GM12878 (cell line): ENCODE data around the gene YKT6. TPM values are rescaled to one million over a fixed set of nuclear protein-coding genes. Genes with fewer than 3 reads are reported as not detected.

Experiments
- ATAC-seq: fragments of 200-7000 bp; cut with Tn5 transposase; 3 replicates; pipeline ENCODE4 v1.9.1; 2020; ENCODE audit warnings: mild to moderate bottlenecking, moderate library complexity
- BruUV-seq: library from RNA; stranded (reverse); fragments of 400-500 nt; replicated peaks from 2 replicates; lab custom pipeline; 2021; lab: Mats Ljungman, UMichigan
- CTCF ChIA-PET: fragments of 300-600 bp; sonication (Branson Sonifier 250); formaldehyde crosslinking; extraction: SDS; loops from one replicate; lab custom pipeline; 2021; ENCODE audit warnings: inconsistent platforms; lab: Yijun Ruan, JAX
- POLR2A ChIA-PET: fragments of 350-600 bp; formaldehyde crosslinking; extraction: SDS; loops from one replicate; lab custom pipeline; 2021; ENCODE audit warnings: inconsistent platforms; lab: Charles Lee
- RAD21 ChIA-PET: fragments of 300-600 bp; sonication (Branson Sonifier 250); formaldehyde crosslinking; loops from one replicate; lab custom pipeline; 2023; ENCODE audit warnings: antibody characterized with exemption; ENCODE audit not compliant: unreplicated experiment; lab: Charles Lee
- SMC1A ChIA-PET: fragments of 300-600 bp; sonication (Branson Sonifier 250); formaldehyde crosslinking; loops from one replicate; lab custom pipeline; 2023; ENCODE audit not compliant: unreplicated experiment, uncharacterized antibody; lab: Charles Lee
- DNase-seq: peaks from one replicate; pipeline ENCODE4 v3.0.0-alpha.2; 2011; ENCODE audit warnings: low read depth, low spot score
- FAIRE-seq: peaks from 3 replicates; lab custom pipeline; 2011; peaks lifted over from hg19 to GRCh38; lab: Jason Lieb, UNC
- H2AFZ ChIP-seq: 2 replicates; pipeline ENCODE4 v1.6.0; 2011; ENCODE audit warnings: low read depth, low read length, control low read depth; ENCODE audit not compliant: control insufficient read depth
- H3K27ac ChIP-seq: 2 replicates; pipeline ENCODE4 v1.5.1; 2011; ENCODE audit warnings: control low read depth; ENCODE audit not compliant: control insufficient read depth, insufficient read depth
- H3K27me3 ChIP-seq, 2 experiments: replicated peaks in 1 of 2; 2 replicates each; pipeline versions ENCODE4 v1.6.0 to v1.6.1; 2011; ENCODE audit warnings: low read length in 1 of 2; ENCODE audit not compliant: control insufficient read depth in 2 of 2, insufficient read depth in 2 of 2
- H3K36me3 ChIP-seq, 2 experiments: 2 replicates each; pipeline ENCODE4 v1.5.1; 2011; ENCODE audit warnings: low read length in 1 of 2; ENCODE audit not compliant: control insufficient read depth in 2 of 2, insufficient read depth in 2 of 2
- H3K4me1 ChIP-seq: 2 replicates; pipeline ENCODE4 v1.6.1; 2011; ENCODE audit warnings: mild to moderate bottlenecking, low read length, moderate library complexity, mixed read lengths; ENCODE audit not compliant: control insufficient read depth, insufficient read depth
- H3K4me2 ChIP-seq: 2 replicates; pipeline ENCODE4 v1.6.0; 2011; ENCODE audit warnings: control low read depth; ENCODE audit not compliant: control insufficient read depth, insufficient read depth
- H3K4me3 ChIP-seq: fragments of 200-600 bp; sonication (generic); 2 replicates; pipeline ENCODE4 v1.5.1; 2016
- H3K79me2 ChIP-seq: 2 replicates; pipeline ENCODE4 v1.6.0; 2011; ENCODE audit warnings: low read length; ENCODE audit not compliant: control insufficient read depth, insufficient read depth
- H3K9ac ChIP-seq: 2 replicates; pipeline ENCODE4 v1.8.0; 2011; ENCODE audit warnings: low read length, control low read depth, mixed read lengths; ENCODE audit not compliant: control insufficient read depth, insufficient read depth
- H3K9me3 ChIP-seq: replicated peaks from 3 replicates; pipeline ENCODE4 v1.5.1; 2011; ENCODE audit warnings: mild to moderate bottlenecking, low read length; ENCODE audit not compliant: control insufficient read depth, insufficient read depth
- H4K20me1 ChIP-seq: 2 replicates; pipeline ENCODE4 v1.6.0; 2011; ENCODE audit not compliant: control insufficient read depth, insufficient read depth
- CHD2 ChIP-seq: IDR thresholded peaks from 2 replicates; pipeline ENCODE4 v1.6.1; 2011; ENCODE audit warnings: low read depth, low read length, improper control_type of control experiment, borderline replicate concordance
- CREM ChIP-seq: IDR thresholded peaks from 2 replicates; pipeline ENCODE4 v1.6.1; 2014; ENCODE audit warnings: antibody characterized with exemption, low read depth
- GABPA ChIP-seq: IDR thresholded peaks from 2 replicates; pipeline ENCODE4 v1.6.1; 2014; ENCODE audit warnings: antibody characterized with exemption, low read depth, mild to moderate bottlenecking, inconsistent platforms
- SP1 ChIP-seq: IDR thresholded peaks from one replicate; pipeline ENCODE4 v1.6.1; 2011; ENCODE audit warnings: low read depth, low read length
- SUPT20H ChIP-seq: IDR thresholded peaks from 2 replicates; pipeline ENCODE4 v1.6.1; 2011; ENCODE audit warnings: low read depth, mild to moderate bottlenecking, low read length, moderate library complexity, borderline replicate concordance; ENCODE audit not compliant: control insufficient read depth
- whole genome bisulfite sequencing: methylation state at CpG from one replicate; pipeline ENCODE4 v1.1.6; 2016; ENCODE audit warnings: low lambda C conversion rate; ENCODE audit not compliant: insufficient replicate concordance, insufficient coverage; ENCODE audit errors: missing lambda C conversion rate; 5-methylcytosine and 5-hydroxymethylcytosine counted together
- in situ Hi-C: fragments of 300-500 bp; cut with MboI; formaldehyde crosslinking; loops from 9 replicates; pipeline ENCODE4 v1.14.3; 2018; ENCODE audit warnings: mixed read lengths
- intact Hi-C: fragments of 100-400 bp; cut with micrococcal nuclease; formaldehyde crosslinking; loops from one replicate; pipeline ENCODE4 v1.14.2; 2022; ENCODE audit not compliant: unreplicated experiment
- polyA plus RNA-seq, 11 experiments: library from polyadenylated mRNA; depleted of rRNA in 4 of 11; unstranded in 6 of 11; stranded (reverse) in 5 of 11; fragments of >200 nt; fragmentation: Nextera tagmentation in 4 of 11; fragmentation: Illumina TruSeq in 1 of 11; extraction: Ambion mirVana in 4 of 11; extraction: Trizol in 1 of 11; gene quantifications; 1 replicate in 1 of 11; 2 replicates in 10 of 11; pipeline versions ENCODE4 v1.2.1 to v1.2.3, GENCODE V29; 2011 to 2016; ENCODE audit warnings: inconsistent platforms in 2 of 11, missing spikeins in 2 of 11, low read depth in 1 of 11
- total RNA-seq, 4 experiments: library from RNA; depleted of rRNA in 3 of 4; stranded (reverse); fragments of >200 nt in 3 of 4; fragmentation: Illumina TruSeq in 1 of 4; extraction: Trizol in 1 of 4; gene quantifications; 2 replicates each; pipeline versions ENCODE4 v1.2.1 to v1.2.3, GENCODE V29; 2013 to 2021
- TF ChIP-seq, protein P1 (sequence below): fragments of 450-650 bp; IDR thresholded peaks from 2 replicates; pipeline ENCODE4 v1.6.1; 2017; ENCODE audit warnings: mild to moderate bottlenecking
- TF ChIP-seq, protein P2 (sequence below): fragments of 450-650 bp; formaldehyde crosslinking; IDR thresholded peaks from 2 replicates; pipeline ENCODE4 v1.4.0; 2022; ENCODE audit warnings: mild to moderate bottlenecking, moderate library complexity

The YKT6 gene
- total and polyA plus RNA-seq, 10 of the 15 experiments (the other 5 are each of a cell fraction or from before 2014, with no cell fraction given), result 1.7 to 95.2 (median 70.5) TPM

DNA sequence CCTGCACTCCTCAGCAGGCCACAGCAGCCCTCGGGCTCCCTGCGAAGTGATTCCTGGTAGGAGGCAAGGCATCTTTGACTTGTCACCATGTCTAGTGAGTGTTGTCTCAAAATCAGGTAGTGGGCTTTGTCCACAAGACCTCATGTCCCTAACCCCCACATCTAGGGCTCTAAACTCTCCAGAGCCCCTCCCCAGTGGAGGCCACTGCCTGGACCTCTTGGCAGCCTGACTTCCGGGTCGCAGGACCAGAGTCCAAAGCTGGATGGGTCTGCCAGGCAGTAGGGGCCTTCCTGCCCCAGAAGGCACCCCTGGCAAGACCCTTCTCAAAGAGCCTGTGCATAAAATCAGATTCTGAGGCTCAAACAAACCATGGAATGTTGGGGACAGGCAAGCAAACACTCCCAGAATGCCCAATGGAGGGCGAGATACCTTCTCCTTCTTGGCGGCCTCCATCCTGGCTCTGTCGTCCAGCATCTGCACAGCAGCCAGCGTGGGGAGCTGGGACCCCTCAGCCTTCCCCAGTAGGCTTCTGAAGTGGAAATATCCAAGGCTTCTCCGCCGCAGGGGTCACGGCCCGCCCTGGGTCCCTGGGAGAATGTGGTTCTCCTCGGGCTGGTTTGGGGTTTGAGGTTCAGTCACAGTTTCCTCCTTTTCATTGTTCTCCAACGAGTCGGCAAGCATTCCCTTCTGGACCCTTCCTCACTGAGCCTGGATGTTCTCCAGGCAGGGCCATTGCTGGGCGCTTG, 12.1 kb upstream of the YKT6 start:
- ATAC-seq, result no peak
- in situ Hi-C loops (no loop called here), intact Hi-C loops (no loop called here)
- TF ChIP-seq, protein P1, sequence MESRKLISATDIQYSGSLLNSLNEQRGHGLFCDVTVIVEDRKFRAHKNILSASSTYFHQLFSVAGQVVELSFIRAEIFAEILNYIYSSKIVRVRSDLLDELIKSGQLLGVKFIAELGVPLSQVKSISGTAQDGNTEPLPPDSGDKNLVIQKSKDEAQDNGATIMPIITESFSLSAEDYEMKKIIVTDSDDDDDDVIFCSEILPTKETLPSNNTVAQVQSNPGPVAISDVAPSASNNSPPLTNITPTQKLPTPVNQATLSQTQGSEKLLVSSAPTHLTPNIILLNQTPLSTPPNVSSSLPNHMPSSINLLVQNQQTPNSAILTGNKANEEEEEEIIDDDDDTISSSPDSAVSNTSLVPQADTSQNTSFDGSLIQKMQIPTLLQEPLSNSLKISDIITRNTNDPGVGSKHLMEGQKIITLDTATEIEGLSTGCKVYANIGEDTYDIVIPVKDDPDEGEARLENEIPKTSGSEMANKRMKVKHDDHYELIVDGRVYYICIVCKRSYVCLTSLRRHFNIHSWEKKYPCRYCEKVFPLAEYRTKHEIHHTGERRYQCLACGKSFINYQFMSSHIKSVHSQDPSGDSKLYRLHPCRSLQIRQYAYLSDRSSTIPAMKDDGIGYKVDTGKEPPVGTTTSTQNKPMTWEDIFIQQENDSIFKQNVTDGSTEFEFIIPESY, result no peak
- TF ChIP-seq SUPT20H, result no peak
- TF ChIP-seq, protein P2, sequence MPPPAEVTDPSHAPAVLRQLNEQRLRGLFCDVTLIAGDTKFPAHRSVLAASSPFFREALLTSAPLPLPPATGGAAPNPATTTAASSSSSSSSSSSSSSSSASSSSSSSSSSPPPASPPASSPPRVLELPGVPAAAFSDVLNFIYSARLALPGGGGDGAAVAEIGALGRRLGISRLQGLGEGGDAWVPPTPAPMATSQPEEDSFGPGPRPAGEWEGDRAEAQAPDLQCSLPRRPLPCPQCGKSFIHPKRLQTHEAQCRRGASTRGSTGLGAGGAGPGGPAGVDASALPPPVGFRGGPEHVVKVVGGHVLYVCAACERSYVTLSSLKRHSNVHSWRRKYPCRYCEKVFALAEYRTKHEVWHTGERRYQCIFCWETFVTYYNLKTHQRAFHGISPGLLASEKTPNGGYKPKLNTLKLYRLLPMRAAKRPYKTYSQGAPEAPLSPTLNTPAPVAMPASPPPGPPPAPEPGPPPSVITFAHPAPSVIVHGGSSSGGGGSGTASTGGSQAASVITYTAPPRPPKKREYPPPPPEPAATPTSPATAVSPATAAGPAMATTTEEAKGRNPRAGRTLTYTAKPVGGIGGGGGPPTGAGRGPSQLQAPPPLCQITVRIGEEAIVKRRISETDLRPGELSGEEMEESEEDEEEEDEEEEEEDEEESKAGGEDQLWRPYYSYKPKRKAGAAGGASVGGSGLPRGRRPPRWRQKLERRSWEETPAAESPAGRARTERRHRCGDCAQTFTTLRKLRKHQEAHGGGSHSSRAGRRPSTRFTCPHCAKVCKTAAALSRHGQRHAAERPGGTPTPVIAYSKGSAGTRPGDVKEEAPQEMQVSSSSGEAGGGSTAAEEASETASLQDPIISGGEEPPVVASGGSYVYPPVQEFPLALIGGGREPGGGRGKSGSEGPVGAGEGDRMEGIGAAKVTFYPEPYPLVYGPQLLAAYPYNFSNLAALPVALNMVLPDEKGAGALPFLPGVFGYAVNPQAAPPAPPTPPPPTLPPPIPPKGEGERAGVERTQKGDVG (CRISPR knock-in tag), result no peak
- TF ChIP-seq CREM, result no peak
- no peak for TF ChIP-seq SP1
- TF ChIP-seq CHD2, result no peak
- TF ChIP-seq GABPA, result no peak
- Histone ChIP-seq H3K4me3 (no peak overlapping the region), H2AFZ (no peak overlapping the region), H3K4me2 (no peak overlapping the region), H3K79me2 (no peaks in the 10 kb centered on the region), H3K4me1 (no peaks in the 10 kb centered on the region), H3K36me3 (no peaks in the 10 kb centered on the region), H4K20me1 (no peaks in the 10 kb centered on the region), H3K9ac (no peak overlapping the region), H3K27ac (no peak overlapping the region), H3K9me3 (no peaks in the 10 kb centered on the region), H3K27me3 (peaks cover 0 to 1% of the 10 kb centered on the region in 2 experiments; a peak in 1 of 4 replicates)
- no peak for DNase-seq
- WGBS, result 18% methylated on average over 16 of the region's 16 CpGs
- CTCF ChIA-PET, result no interaction called here
- SMC1A ChIA-PET, result no interaction called here
- no peak for FAIRE-seq
- POLR2A ChIA-PET, result no interaction called here
- RAD21 ChIA-PET, result no interaction called here
- no TSS peak for BruUV-seq
